T47D (cell line): Measurements from ENCODE around the gene ZFHX3.

ENCODE experiments used
- DNase-seq, 2 experiments: peaks; one replicate each; pipeline versions ENCODE4 v3.0.0 to v3.0.0-alpha.2; 2011 to 2012; ENCODE audit warnings: low read depth in 1 of 2, low spot score in 1 of 2
- JUND ChIP-seq: IDR thresholded peaks from 2 replicates; pipeline ENCODE4 v1.6.1; 2012; ENCODE audit warnings: low read depth
- in situ Hi-C: cut with HindIII; loops from 2 replicates; pipeline ENCODE4 v1.10.0; 2016; ENCODE audit warnings: low sequenced_read_pairs, low pct_unique_long_range_greater_than_20kb

The ZFHX3 gene

DNA sequence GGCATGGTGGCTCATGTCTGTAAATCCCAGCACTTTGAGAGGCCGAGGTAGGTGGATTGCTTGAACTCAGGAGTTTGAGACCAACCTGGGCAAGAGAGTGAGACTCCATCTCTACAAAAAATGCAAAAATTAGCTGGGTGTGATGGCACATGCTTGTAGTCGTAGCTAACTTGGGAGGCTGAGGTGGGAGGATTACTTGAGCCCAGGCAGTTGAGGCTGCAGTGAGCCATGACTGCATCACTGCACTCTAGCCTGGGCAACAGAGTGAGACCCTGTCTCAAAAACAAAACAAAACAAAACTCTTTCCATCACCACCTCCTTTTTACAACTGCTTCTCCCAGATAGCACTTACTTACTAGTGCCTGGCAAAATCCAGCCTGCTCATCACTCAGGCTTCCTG, 214.0 kb downstream of the ZFHX3 start:
- in situ Hi-C loops: no loop called here
- no peak for TF ChIP-seq JUND
- no peak for DNase-seq

DNA sequence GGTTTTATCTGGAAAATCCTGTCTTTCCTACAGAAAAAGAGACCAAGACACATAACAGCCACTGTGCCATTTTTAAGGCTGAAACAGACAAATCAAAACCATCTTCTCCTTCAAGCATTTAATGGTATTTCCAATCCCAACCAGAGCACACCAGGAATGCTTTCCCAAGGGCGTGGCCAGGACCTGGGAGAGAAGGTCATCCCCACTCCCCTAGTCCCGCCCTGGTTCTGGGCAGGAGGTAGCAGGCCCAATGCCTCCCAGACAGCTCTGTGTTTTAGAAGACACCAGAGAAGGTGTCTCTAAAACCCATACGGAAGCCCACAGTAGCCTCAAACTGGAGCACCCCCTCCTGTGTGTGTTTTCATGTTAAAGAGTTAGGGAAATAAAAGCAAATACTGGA, 214.4 kb downstream of the ZFHX3 start:
- in situ Hi-C loops: no loop called here
- DNase-seq: no peak
- TF ChIP-seq JUND: no peak

DNA sequence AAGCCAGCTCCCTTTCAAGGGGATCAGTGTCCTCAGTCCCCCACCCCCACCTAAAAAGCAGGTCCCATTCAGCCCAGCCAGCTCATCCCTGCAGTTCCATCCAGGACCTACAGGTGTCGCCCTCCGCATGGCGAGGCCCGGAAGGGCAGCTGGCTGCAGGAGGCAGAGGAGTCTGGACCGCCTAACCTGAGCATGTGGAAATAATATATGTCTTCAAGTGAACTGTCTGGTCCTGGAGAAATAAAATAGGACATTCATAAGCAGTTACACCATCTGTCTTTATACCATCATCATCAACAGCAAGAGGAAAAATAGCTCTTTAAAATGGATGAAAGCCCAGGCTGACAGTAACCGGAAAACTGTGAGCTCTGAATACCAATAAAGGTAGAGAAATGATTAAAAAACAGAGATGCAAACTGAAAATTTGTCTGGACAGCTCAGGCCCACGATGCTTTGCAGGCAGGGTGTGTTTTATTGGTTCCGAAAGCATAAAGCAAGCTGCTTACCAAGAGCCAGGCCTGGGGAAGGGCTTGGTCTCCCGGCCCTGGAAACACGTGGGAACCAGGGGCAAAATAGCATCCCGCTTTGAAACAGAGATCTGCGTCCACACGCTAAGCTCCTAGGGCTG, 215.2 kb downstream of the ZFHX3 start:
- DNase-seq: peak; percentile 69 to 75
- in situ Hi-C loops: no loop called here
- TF ChIP-seq JUND: no peak

DNA sequence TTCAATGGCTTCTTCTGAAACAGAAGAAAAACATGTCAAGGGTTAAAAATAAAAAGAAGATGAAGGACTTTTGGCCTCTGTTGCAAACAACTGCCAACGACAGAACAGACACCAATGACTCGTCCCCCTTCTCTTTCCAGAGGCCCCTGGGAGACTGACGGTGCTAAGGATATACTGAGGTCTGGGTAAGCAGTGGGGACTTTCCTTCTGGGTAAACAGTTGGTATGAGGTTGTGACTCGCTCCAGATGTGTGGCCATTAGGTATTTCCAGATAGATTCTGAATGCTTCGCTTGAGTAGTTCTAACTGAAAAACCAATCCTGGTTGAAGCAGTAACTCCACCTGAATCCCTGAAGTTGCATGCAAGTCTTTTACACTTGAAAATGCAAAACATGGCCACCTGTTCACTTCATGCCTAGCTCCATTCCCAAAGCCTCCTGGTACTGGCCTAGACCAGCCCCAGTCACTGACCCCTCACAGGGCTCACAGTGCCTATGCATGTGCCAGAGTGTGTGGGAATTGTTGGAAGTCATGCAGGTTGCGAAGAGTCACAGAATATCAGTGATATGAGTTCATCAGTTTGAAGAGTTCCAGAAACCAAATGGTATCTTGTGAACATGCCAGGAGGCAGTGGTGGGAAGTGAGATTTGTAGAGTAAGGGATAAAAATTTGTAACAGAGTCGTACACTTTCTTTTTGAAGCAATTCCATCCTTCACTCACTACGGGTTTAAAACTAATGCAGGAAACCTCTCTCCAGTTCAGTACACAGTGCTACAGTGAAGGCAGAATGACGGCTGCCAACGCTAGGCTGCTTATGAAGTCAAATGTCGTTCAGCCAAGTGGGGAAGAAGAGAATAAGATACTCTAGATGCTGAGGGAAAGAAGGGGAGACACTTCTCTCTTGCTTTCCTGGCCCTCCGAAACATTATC, 217.8 kb downstream of the ZFHX3 start:
- in situ Hi-C loops: no loop called here
- no peak for TF ChIP-seq JUND
- no peak for DNase-seq

DNA sequence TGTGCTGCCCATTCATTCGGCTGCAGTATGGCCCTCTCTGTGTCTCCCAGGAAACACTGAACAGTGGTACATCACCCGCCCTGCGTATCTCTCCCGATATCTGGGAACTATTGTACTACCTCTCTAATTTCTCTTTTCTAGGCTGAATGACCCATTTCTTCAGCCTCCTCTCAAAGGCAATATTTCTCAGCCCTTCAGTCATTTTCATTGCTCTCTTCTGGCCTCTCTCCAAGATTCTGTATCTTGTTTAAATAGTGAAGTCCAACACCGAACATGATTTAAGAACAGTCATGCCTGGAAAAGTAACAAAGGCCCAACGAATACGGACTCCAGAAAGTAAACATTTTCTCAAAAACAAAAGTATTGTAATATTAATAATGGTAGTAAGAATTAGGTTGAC, 220.1 kb downstream of the ZFHX3 start:
- no peak for DNase-seq
- no peak for TF ChIP-seq JUND
- in situ Hi-C loops: no loop called here

DNA sequence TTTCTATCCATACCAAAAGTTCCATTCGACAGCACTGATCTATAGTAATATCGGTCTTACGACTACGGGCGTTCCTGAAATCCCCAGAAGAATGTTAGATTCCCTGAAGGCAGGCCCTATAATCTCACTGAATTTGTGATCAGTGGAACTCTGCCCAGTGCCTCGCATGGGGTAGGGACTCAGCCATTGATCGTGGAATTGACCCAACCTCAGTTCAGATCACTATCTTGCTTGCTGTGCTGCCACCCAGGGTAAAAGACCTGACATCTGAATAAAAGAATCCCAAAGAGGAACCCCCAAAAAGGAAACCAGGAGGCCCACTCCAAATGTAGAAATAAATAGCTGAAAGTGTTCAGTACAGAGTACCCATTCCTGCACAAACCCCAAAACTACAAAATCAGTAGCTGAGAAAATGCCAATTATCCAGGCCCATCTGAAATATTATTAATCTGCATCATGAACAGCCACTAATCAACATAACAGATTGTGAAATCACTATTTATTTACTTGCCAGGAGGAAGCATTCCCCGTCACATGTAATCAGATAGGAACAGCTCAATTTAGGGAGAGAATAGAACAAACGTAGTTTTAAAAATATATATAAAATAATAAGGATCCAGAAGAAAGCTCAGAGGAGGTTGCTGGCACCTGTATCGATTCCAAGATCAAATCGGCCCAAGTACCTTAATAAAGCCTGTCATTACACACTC, 221.9 kb downstream of the ZFHX3 start:
- in situ Hi-C loops: no loop called here
- no peak for TF ChIP-seq JUND
- no peak for DNase-seq

DNA sequence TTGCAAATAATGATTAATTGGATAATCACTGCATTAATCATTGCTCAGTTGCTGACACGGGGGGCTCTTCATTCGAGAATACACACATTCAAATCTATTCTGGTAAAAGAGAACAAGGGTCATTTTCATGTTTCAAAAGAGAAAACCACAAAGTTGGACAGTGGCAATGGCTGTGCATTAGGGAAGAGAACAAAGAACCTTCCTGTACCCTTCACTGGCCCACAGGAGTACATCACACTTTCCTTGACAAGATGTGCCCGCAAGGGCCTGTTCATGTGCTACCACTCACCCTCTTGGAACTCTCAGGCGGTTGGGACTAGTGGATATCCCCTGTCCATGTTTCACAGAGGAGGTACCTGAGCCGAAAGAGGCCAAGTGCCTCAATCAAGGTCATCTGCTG, 223.2 kb downstream of the ZFHX3 start:
- in situ Hi-C loops: no loop called here
- no peak for TF ChIP-seq JUND
- DNase-seq: no peak

DNA sequence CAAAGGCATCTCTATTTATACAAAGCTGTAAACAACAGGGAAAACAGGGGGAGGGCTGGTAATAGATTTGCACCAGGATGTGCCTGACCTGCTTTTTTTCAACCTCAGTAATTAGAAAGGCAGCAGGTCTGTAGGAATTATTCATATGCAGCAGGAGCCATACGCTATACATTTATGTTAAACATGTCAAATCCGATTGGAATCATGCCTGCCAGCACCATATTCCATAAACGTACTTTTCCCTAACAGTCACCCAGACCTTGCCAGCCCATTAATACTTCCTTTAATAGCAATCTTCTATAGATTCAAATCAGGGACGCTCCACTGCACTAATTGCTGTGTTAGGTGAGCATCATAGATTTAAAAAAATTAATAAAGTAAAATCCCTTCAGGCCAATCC, 223.9 kb downstream of the ZFHX3 start:
- no peak for TF ChIP-seq JUND
- in situ Hi-C loops: no loop called here
- no peak for DNase-seq

DNA sequence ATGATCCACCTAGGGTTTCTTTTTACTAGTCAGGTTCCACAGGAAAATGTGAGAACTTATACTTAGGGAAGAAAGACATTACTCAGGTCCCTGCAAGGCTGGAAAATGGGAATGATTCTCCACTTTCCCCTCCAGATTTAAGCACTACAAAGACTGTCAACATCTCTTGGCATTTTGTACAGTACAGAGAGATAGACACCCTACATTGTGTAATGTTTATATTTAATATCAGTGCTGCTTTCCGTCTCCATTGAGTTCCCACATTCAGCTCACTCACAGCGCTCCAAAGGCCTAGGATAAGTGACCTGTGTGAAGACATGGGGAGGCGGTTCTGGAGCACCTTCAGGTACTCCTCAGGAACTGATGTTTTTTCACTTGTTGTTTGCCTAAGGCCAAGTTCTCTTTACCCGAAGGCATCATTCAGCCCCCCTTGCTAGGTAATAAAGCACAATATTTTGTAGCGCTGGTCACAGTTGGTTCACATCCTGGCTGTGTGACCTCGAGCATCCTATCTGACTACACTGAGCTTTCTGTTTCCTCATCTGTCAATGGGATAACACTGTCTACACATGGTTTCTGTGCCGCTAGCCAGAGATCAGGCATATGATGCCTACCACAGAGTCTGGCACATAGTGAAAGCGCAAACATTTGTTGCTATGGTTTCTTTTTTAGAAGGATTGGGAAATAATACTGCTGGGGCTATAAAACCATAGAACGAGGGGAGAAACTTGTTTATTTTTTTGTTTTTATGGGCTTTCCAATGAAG, 226.6 kb downstream of the ZFHX3 start:
- no peak for TF ChIP-seq JUND
- in situ Hi-C loops: no loop called here
- DNase-seq: no peak

DNA sequence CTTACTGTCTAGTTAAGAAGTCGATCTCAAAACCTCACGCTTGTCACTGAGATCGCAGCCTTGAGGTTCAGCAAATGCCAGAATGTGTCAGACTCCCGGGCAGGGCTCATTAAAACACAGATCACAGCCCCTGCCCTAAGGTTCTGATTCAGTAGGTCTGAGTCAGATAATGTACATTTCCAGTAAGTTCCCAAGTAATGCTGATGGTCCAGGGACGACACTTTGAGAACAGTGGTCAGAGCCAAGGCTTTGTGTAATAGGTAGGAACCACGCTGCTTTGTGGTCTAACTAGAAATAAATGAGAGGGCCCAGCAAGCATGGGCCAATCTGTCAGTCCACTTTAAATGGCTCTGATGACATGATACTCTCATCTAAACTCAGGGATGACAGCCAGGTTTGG, 228.6 kb downstream of the ZFHX3 start:
- TF ChIP-seq JUND: no peak
- no peak for DNase-seq
- in situ Hi-C loops: no loop called here

DNA sequence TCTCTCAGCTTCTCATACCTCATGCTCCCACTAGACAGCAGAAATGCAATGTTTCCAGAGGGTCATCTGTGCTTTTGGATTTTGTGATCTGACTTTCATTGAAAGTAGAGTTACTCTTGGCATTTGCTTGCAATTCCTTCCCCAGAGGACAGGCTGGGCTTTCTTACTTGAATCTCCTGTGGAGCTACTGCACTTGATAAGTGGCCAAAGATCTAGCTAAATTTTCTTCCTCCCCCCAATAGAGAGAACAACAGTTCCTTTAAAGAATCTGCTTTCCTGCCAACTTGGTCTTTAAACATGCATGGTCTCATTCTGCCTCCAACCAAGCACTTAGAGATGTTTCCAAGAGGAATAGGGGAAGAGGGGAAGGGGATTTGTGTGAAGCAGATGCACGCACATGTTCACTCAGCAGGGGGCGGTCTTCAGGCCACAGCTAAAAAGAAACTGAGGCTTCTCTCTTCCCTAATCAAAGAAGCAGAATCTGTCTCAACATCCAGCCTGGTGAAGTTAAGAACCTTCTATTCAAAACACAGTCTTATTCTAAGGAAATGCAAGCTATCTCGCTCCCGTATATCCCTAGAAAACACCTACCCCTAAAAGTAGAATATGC, 229.6 kb downstream of the ZFHX3 start:
- in situ Hi-C loops: no loop called here

More for the DNA sequence above, 229.6 kb downstream of the ZFHX3 start:
- TF ChIP-seq JUND: no peak
- DNase-seq: no peak
